HEK293T (cell line): Measurements from ENCODE around the gene KRTAP10-12.
A peak's percentile ranks its signal among the peaks of the same experiment; 100 is the strongest.

Experiments
- CTCF ChIA-PET: fragments of 350-600 bp; formaldehyde crosslinking; extraction: SDS; loops from one replicate; lab custom pipeline; 2021; ENCODE audit warnings: antibody characterized with exemption, inconsistent platforms; lab: Yijun Ruan, JAX
- POLR2A ChIA-PET: fragments of 350-600 bp; formaldehyde crosslinking; extraction: SDS; loops from one replicate; lab custom pipeline; 2020; ENCODE audit warnings: antibody characterized with exemption, inconsistent platforms; lab: Yijun Ruan, JAX
- DNase-seq: peaks from one replicate; pipeline ENCODE4 v3.0.0; 2012; ENCODE audit warnings: mixed read lengths; ENCODE audit errors: extremely low spot score
- ARNT ChIP-seq: fragments of 450-650 bp; IDR thresholded peaks from 2 replicates; pipeline ENCODE4 v1.6.1; 2017; ENCODE audit warnings: mild to moderate bottlenecking
- BHLHE40 ChIP-seq: fragments of 450-650 bp; IDR thresholded peaks from 2 replicates; pipeline ENCODE4 v1.6.1; 2016; ENCODE audit warnings: mild to moderate bottlenecking, moderate library complexity, borderline replicate concordance
- CTBP1 ChIP-seq: fragments of 450-650 bp; IDR thresholded peaks from 2 replicates; pipeline ENCODE4 v1.6.1; 2016; ENCODE audit warnings: borderline replicate concordance
- ELF4 ChIP-seq: fragments of 450-650 bp; IDR thresholded peaks from 2 replicates; pipeline ENCODE4 v1.6.1; 2017; ENCODE audit warnings: antibody characterized with exemption
- FOXA1 ChIP-seq: fragments of 450-650 bp; IDR thresholded peaks from 2 replicates; pipeline ENCODE4 v1.6.1; 2016; ENCODE audit warnings: mild to moderate bottlenecking
- FOXK2 ChIP-seq: fragments of 450-650 bp; IDR thresholded peaks from 2 replicates; pipeline ENCODE4 v1.6.1; 2016; ENCODE audit warnings: mild to moderate bottlenecking
- FOXM1 ChIP-seq: fragments of 450-650 bp; IDR thresholded peaks from 2 replicates; pipeline ENCODE4 v1.6.1; 2017; ENCODE audit warnings: mild to moderate bottlenecking, borderline replicate concordance
- HDGF ChIP-seq: fragments of 450-650 bp; IDR thresholded peaks from 2 replicates; pipeline ENCODE4 v1.6.1; 2017; ENCODE audit warnings: antibody characterized with exemption, borderline replicate concordance
- L3MBTL2 ChIP-seq: fragments of 450-650 bp; conservative IDR thresholded peaks from 2 replicates; pipeline ENCODE4 v1.6.1; 2016; ENCODE audit warnings: mild to moderate bottlenecking
- LEF1 ChIP-seq: fragments of 450-650 bp; IDR thresholded peaks from 2 replicates; pipeline ENCODE4 v1.6.1; 2017; ENCODE audit warnings: mild to moderate bottlenecking, borderline replicate concordance
- NFRKB ChIP-seq: fragments of 450-650 bp; IDR thresholded peaks from 2 replicates; pipeline ENCODE4 v1.6.1; 2016; ENCODE audit warnings: mild to moderate bottlenecking, moderate library complexity
- SP1 ChIP-seq: fragments of 450-650 bp; IDR thresholded peaks from 2 replicates; pipeline ENCODE4 v1.6.1; 2017
- SUZ12 ChIP-seq: fragments of 450-650 bp; IDR thresholded peaks from 2 replicates; pipeline ENCODE4 v1.6.1; 2016; ENCODE audit warnings: mild to moderate bottlenecking
- TARDBP ChIP-seq: fragments of 450-650 bp; IDR thresholded peaks from 2 replicates; pipeline ENCODE4 v1.6.1; 2016
- ZNF384 ChIP-seq: fragments of 450-650 bp; IDR thresholded peaks from 2 replicates; pipeline ENCODE4 v1.6.1; 2016
- TF ChIP-seq, protein P1 (sequence below): fragments of 450-650 bp; IDR thresholded peaks from 2 replicates; pipeline ENCODE4 v1.6.1; 2016

Gene KRTAP10-12

DNA sequence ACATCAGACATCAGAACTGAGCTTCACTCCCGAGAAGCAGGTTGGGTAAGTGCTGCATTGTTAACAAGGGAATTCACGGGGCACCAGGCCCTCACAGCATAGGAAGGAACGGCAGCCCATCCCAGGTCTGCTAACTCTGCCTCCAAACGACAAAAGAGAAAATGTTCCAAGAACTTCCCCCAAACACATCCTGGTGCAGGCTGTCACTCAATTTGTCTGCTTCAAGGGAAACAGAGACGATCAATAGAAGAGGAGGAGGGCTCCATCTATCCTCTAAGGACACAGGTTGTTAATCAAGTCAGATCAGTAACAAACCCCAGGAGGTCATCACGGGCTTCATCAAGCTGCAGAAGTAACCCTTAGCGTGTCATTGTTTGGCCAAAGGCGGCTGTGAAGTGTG is 17.9 kb downstream of the KRTAP10-12 start:
- CTCF ChIA-PET, result interaction anchor here (0.6 kb wide), 1 partner anchor 533 kb away, joined by 3 read pairs; no protein-coding TSS in a partner anchor
- DNase-seq, result no peak
- POLR2A ChIA-PET, result no interaction called here
- no peak for TF ChIP-seq LEF1
- TF ChIP-seq, protein P1, sequence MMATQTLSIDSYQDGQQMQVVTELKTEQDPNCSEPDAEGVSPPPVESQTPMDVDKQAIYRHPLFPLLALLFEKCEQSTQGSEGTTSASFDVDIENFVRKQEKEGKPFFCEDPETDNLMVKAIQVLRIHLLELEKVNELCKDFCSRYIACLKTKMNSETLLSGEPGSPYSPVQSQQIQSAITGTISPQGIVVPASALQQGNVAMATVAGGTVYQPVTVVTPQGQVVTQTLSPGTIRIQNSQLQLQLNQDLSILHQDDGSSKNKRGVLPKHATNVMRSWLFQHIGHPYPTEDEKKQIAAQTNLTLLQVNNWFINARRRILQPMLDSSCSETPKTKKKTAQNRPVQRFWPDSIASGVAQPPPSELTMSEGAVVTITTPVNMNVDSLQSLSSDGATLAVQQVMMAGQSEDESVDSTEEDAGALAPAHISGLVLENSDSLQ, result peak; percentile 58

DNA sequence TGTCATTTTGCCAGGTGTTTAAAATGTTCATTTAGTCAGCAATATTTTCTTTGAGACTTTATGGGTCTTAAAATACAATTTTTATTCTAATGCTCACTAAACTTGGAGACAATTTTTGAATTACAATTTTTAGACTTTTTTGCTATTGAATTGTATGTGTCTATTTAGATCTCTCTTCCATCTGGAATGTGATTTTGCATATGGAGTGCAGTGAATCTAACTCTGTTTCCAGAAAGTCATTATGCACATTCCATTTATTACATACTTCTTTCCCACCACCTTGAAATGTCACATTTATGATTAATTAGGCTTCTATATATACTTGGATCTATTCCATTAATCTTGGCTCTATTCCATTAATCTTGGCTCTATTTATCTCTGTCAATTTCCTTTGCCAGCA is 20.0 kb downstream of the KRTAP10-12 start:
- CTCF ChIA-PET, result no interaction called here
- POLR2A ChIA-PET, result no interaction called here
- no peak for DNase-seq
- TF ChIP-seq ZNF384, result no peak
- no peak for TF ChIP-seq FOXK2
- no peak for TF ChIP-seq FOXM1
- TF ChIP-seq, protein P1, result no peak
- TF ChIP-seq NFRKB, result no peak
- no peak for TF ChIP-seq ELF4
- TF ChIP-seq LEF1, result no peak
- TF ChIP-seq BHLHE40, result no peak
- no peak for TF ChIP-seq SP1
- TF ChIP-seq SUZ12, result no peak

GRCh38 chr21:44718093-44718492 is 21.1 kb downstream of the KRTAP10-12 start:
- ChIA-PET POLR2A (no interaction called here), CTCF (no interaction called here)
- TF ChIP-seq L3MBTL2, result no peak
- TF ChIP-seq BHLHE40, result no peak
- TF ChIP-seq NFRKB, result no peak
- TF ChIP-seq ARNT, result no peak
- TF ChIP-seq SUZ12, result no peak
- TF ChIP-seq ELF4, result no peak
- DNase-seq, result no peak

DNA sequence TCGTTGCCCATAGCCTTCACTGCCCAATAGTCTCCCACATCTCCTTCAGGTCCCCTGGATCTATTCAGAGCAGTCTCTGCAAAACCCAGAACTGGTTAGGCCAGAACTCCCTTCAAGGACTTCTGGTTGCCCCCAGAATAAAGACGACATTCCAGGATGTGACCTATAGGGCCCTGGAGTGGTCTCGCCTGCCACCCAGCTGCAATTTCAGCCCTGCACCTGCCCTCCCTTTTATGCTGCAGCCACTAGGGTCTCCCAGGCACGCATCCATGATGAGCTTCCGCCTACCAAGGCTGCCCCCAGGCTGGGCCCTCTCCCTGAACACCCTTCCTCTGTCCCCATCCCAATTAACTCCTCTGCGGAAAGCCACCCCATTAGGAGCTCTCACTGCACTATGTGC is 21.6 kb downstream of the KRTAP10-12 start:
- ChIA-PET POLR2A (no interaction called here), CTCF (interaction anchor here (0.6 kb wide), 1 partner anchor 37 kb away, joined by 3 read pairs; no protein-coding TSS in a partner anchor)
- no peak for DNase-seq
- TF ChIP-seq NFRKB (no peak), ARNT (no peak), CTBP1 (no peak), HDGF (no peak), ZNF384 (no peak), BHLHE40 (no peak), FOXM1 (no peak), L3MBTL2 (no peak), TARDBP (no peak)

DNA sequence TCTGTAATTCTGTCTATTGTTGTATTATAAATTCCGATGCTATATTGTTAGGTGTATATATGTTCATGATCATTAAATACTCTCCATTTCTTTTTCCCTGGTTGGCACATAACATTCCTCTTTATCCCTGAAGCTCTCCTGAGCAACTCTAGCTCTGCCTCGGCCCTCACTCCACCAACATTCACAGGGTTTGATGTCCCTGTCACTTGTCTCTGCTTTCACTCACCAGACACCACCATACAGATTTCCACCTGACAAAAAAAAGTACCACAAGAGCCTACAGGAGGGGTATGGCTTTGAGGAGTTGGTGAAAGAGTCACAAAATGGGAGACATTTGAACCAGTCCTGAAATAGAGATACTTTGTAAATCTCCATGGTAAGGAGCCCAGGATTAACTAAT is 23.2 kb downstream of the KRTAP10-12 start:
- ChIA-PET POLR2A (no interaction called here), CTCF (no interaction called here)
- no peak for DNase-seq
- no peak for TF ChIP-seq FOXM1
- no peak for TF ChIP-seq L3MBTL2
- TF ChIP-seq SP1, result no peak
- TF ChIP-seq, protein P1, result no peak
- TF ChIP-seq BHLHE40, result no peak
- no peak for TF ChIP-seq HDGF
- TF ChIP-seq SUZ12, result no peak
- TF ChIP-seq FOXA1, result no peak
- TF ChIP-seq NFRKB, result no peak
- no peak for TF ChIP-seq ARNT
- no peak for TF ChIP-seq ZNF384
- TF ChIP-seq ELF4, result no peak

DNA sequence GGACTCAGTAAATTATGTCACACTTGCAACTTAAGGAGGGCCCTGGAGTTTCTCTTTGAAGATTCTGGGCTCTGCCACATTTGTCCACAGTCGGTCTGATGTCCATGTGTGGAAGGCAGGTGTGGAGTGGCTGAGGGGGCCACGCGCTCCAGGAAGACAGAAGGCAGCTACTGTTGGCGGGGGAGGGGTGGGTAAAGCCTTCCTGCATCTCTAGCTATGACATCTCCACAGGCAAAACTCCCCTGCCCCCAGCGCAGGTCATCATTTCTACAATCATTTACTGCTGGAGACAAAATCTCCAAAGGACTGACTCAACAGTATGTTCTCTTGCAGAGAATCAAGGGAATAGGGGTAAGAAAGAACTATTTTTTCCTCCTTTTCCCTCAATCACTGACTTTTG is 25.8 kb downstream of the KRTAP10-12 start:
- ChIA-PET POLR2A (no interaction called here), CTCF (no interaction called here)
- DNase-seq, result no peak
- TF ChIP-seq ELF4 (no peak), L3MBTL2 (no peak), FOXK2 (no peak), BHLHE40 (no peak), TARDBP (no peak), FOXA1 (no peak), LEF1 (no peak), ARNT (no peak), FOXM1 (no peak)
- TF ChIP-seq, protein P1, result no peak
